T-helper 2 cell treated with Interferon-gamma antibody and Interleukin-4, amounts not matched to agents 100 ng/mL and 5 ng/mL, for 36 hours (primary cell): ENCODE data around the gene UBQLN4. TPM values are rescaled to one million over a fixed set of nuclear protein-coding genes. Genes with fewer than 3 reads are reported as not detected.

Source experiments
- intact Hi-C: fragments of 100-400 bp; cut with micrococcal nuclease; formaldehyde crosslinking; loops from one replicate; pipeline ENCODE4 v1.15.1; 2023
- total RNA-seq: library from RNA; stranded (reverse); gene quantifications from 2 replicates; pipeline ENCODE4 v1.2.3, GENCODE V29; 2022

UBQLN4 gene
- total RNA-seq, 1 donor from 2014 or later: 36.8 TPM

- intact Hi-C loops: loop anchor here (1.0 kb wide), 1 partner anchor 34 kb away; the partner anchor contains the start of gene LAMTOR2
These were observed 33.1 kb downstream of the UBQLN4 start, which contains the start of gene SSR2 for GRCh38 chr1:156020293-156021092. Gene SSR2 (minus strand): TSS chr1:156020951. CDS start chr1:156020167, 784 bp downstream.

- intact Hi-C loops: no loop called here
These were observed 33.7 kb downstream of the UBQLN4 start for GRCh38 chr1:156019946-156020292.

DNA sequence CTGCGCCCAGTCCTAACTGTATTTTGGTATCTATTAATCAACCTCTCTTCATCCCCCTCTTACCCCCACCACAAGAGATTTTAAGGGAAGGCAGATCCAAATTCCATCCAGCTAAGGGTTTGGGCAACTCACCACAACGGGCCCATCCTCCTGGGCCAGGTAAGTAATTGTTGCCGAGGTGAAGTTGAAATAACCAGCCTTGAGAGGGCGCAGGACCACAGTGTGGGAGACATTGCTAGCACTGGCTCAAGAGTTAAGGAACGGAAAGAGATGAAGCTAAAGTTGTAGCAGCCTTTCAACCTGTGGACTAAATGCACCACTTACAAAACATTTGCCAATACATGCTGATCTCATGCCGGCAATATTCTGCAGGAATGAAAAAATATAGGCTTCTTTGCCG, 38.8 kb downstream of the UBQLN4 start:
- intact Hi-C loops: no loop called here

DNA sequence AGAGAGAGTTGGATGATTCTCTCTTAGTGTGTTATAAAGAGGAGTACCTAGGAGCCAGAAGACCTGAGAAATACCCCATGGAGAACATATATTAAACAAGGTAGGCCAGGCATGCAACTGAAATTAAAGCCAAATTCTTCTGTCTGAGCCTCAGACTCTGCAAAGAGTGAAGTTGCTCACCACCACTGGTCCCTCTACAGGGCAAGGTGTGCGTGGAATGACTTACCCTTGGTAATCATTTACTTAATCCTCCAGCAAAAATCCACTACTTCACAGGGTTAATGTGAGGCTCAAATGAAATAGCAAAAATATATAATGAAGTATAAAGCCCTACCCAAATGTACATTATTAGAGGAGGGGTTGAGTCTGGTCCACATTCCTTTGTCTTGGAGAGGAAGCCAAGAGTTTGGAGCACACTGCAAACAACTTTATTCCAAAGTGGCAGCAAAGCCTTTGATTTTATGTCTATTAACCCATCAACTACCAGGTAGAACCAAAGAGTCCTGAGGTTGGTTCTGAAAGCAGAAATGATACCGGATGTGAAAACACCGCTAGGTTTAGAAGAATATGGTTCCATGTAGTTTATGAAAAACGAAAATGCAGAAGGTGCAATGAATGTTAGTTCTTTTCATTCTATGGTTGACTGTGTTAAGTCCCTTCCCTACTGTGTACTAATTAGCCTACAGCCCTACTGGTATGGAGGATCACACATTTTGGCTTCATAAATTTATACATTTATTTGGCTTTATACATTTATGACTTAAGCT, 41.4 kb downstream of the UBQLN4 start:
- intact Hi-C loops: no loop called here

DNA sequence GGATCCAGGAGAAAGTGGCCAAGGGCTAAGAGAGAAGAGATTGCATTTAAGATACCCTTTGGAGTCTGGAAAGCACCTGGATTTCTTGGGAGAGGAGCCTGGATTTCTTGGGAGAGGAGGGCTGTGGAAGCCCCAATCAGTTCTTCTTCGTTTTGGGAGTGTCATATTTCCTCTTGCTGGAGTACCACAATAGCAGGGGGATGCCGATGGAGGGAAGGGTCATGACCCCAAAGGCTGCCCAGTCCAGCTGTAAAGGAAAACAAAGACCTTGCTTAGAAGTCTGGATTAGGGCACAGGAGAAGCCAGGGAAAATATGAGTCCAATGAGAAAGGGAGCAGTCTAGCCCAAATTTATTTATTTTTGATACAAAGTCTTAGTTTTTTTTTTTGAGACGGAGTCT, 44.2 kb downstream of the UBQLN4 start:
- intact Hi-C loops: no loop called here

DNA sequence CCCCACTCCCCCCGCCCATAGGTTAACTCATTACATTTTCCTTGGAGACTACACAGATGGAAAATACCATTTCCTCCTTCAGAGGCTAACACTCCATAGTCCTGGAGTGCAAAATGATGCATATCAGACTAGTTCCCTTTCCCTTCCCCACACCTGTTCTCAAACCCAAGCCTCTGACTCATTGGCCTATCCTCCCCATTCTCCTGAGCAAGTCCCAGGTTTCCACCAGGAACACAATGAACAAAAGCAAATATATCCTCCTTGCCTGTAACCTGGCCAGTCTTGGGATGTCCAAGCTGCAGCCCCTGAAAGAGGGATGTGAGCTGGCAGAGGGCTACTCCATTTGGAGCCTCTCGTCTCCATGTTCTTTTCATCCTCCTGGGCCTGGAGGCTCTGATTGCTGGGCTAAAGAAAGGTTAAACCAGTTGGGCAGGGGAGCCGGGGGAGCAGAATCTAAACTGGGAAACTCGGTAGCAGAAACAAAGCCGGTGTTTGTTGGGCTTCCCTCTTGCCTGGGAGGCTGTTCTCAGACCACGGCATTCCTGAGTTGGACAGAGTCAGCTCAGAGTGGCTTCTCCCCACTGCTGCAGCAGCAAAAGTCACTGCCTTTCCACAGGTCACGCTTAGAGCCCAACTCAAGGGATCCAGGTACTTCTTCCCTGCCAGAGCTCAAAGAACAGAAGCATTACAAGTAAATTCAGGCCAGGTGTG, 46.8 kb downstream of the UBQLN4 start:
- intact Hi-C loops: no loop called here

- intact Hi-C loops: no loop called here
These were observed 48.6 kb downstream of the UBQLN4 start for GRCh38 chr1:156004843-156005584.

GRCh38 chr1:156003923-156004188, 49.7 kb downstream of the UBQLN4 start:
- intact Hi-C loops: no loop called here

- intact Hi-C loops: no loop called here
These were observed 51.2 kb downstream of the UBQLN4 start for GRCh38 chr1:156002188-156002911.

GRCh38 chr1:156001662-156002171, 51.9 kb downstream of the UBQLN4 start:
- intact Hi-C loops: no loop called here

- intact Hi-C loops: no loop called here
These were observed 52.5 kb downstream of the UBQLN4 start for GRCh38 chr1:156001021-156001661.

DNA sequence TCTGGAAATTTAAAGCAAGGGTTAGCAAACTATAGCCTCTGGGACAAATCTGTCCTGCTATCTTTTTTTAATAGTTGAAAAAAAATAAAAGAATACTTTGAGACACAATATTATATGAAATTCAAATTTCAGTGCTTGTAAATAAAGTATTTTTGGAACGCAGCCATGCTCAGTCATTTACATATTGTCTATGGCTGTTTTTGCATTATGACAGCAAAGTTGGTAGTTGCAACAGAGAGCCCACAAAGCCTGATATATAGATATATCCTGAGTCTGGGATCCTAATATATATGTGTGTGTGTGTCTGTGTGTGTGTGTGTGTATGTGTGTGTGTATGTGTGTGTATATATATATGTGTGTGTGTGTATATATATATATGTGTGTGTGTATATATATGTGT, 53.6 kb downstream of the UBQLN4 start:
- intact Hi-C loops: no loop called here

GRCh38 chr1:155996166-155996565, 57.4 kb downstream of the UBQLN4 start:
- intact Hi-C loops: no loop called here

- intact Hi-C loops: no loop called here
These were observed 60.0 kb downstream of the UBQLN4 start for GRCh38 chr1:155993595-155993994.

DNA sequence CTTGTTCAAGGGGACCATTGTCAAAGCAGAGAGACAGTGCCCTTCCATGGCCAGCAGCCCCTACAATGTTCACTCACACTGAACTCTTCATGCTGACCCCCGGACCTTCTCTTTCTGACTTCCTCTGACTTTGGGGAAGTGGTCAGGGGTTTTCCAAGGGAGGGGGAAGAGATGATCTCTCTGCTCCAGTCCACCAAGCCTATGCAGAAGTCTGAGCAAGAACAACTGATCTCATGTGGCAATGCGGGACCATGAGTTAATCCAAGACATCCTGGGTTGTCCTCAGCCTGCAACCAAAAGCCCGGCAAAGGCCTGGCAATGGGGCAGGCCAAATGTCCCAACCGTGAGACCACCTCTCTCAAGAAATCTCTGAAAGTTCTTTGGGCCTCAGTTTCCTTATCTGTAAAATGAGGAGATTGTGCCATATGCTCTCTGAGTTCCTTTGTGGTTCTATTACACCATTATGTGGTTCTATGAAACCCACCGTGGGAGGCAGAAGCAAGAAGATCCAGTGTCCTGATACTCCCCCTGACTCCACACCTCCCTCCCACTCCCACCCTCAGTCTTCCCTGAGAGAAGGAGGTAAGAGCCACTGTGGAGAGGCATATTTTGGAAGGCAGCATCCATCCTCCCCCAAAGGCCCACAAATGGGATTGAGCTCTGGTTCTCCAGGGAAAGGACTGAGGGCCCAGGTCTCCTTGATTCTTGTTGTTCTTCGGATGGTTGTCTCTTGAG, 63.4 kb downstream of the UBQLN4 start:
- intact Hi-C loops: no loop called here

- intact Hi-C loops: loop anchor here (1.0 kb wide), 2 partner anchors 51 to 55 kb away; partner anchors contain the start of gene KHDC4
These were observed 64.2 kb downstream of the UBQLN4 start for GRCh38 chr1:155989242-155990004.
